Mammary epithelial cell (primary cell): Measurements from ENCODE around the gene CST1.

Experiments used
- CTCF ChIP-seq, 2 donors: IDR thresholded peaks in 1 of 2; conservative IDR thresholded peaks in 1 of 2; 2 replicates each; pipeline ENCODE4 v1.5.1; 2011 to 2012; ENCODE audit warnings: inconsistent platforms in 2 of 2, low read length in 2 of 2, mild to moderate bottlenecking in 2 of 2, control low read depth in 1 of 2, low read depth in 1 of 2; ENCODE audit not compliant: insufficient read depth in 1 of 2; ENCODE audit errors: extremely low read depth in 1 of 2
- EZH2 ChIP-seq: IDR thresholded peaks from 2 replicates; pipeline ENCODE4 v1.6.1; 2012; ENCODE audit warnings: low read length, inconsistent platforms, borderline replicate concordance

GRCh38 chr20:23773127-23773526 lies 22.4 kb upstream of the CST1 start:
- no peak for TF ChIP-seq CTCF (conservative IDR thresholded peaks at IDR 0.05 in 1 of 2, IDR thresholded peaks at IDR 0.05 in 1 of 2; ENCODE audit: extremely low read depth in 1 of 2, insufficient read depth in 1 of 2, low read depth in 1 of 2, low read length in 2 of 2)
- no peak for TF ChIP-seq EZH2
